Measurements from ENCODE around the gene RGS19. TPM values are rescaled to one million over a fixed set of nuclear protein-coding genes. Genes with fewer than 3 reads are reported as not detected.
"Not testable (repeated sequence)": the region's sequence is repeated elsewhere in the genome, so short reads cannot be mapped to it uniquely, and the experiment has no call there.

Gene RGS19
- total and polyA plus RNA-seq, 3 donors from 2014 or later = 4.4 to 10.4 (median 7.3) TPM

- H3K36me3 ChIP-seq (ENCODE audit: low read depth, missing control alignments) = no peaks in the 10 kb centered on the region
- H3K4me1 ChIP-seq = no peaks in the 10 kb centered on the region
- no peak for DNase-seq
- no peak overlapping the region for H3K4me3 ChIP-seq
- no peak overlapping the region for H3K27ac ChIP-seq
- H3K27me3 ChIP-seq = no peaks in the 10 kb centered on the region
- no peaks in the 10 kb centered on the region for H3K9me3 ChIP-seq
- 76 to 87% methylated on average over 8 of the region's 8 CpGs for whole genome bisulfite sequencing, 2 donors
- no peak for TF ChIP-seq POLR2A (IDR thresholded peaks at IDR 0.05)
- TF ChIP-seq, protein P1, sequence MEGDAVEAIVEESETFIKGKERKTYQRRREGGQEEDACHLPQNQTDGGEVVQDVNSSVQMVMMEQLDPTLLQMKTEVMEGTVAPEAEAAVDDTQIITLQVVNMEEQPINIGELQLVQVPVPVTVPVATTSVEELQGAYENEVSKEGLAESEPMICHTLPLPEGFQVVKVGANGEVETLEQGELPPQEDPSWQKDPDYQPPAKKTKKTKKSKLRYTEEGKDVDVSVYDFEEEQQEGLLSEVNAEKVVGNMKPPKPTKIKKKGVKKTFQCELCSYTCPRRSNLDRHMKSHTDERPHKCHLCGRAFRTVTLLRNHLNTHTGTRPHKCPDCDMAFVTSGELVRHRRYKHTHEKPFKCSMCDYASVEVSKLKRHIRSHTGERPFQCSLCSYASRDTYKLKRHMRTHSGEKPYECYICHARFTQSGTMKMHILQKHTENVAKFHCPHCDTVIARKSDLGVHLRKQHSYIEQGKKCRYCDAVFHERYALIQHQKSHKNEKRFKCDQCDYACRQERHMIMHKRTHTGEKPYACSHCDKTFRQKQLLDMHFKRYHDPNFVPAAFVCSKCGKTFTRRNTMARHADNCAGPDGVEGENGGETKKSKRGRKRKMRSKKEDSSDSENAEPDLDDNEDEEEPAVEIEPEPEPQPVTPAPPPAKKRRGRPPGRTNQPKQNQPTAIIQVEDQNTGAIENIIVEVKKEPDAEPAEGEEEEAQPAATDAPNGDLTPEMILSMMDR (IDR thresholded peaks at IDR 0.05) = no peak
- intact Hi-C loops (cut with DNase I; ENCODE audit: low total_unique reads) = no loop called here
Observed at GRCh38 chr20:64119301-64119680, 40.0 kb upstream of the RGS19 start.

GRCh38 chr20:64117432-64117777, 38.1 kb upstream of the RGS19 start:
- H3K36me3 ChIP-seq (ENCODE audit: low read depth, missing control alignments); DNase-seq; intact Hi-C loops (cut with DNase I; ENCODE audit: low total_unique reads); H3K27me3 ChIP-seq; H3K4me1 ChIP-seq; H3K27ac ChIP-seq; H3K9me3 ChIP-seq; H3K4me3 ChIP-seq: not testable (repeated sequence)
- 80% methylated on average over 6 of the region's 6 CpGs; no CpG with 5 or more reads in 1 of the 2 donors for WGBS, 2 donors

- 87% methylated on average over 15 to 17 of the region's 17 CpGs for WGBS, 2 donors
- no peaks in the 10 kb centered on the region for H3K27me3 ChIP-seq
- no peak overlapping the region for H3K27ac ChIP-seq
- no peaks in the 10 kb centered on the region for H3K4me1 ChIP-seq
- H3K9me3 ChIP-seq = no peaks in the 10 kb centered on the region
- DNase-seq = peak; percentile 12
- H3K4me3 ChIP-seq = no peak overlapping the region
- no peaks in the 10 kb centered on the region for H3K36me3 ChIP-seq (ENCODE audit: low read depth, missing control alignments)
- intact Hi-C loops (cut with DNase I; ENCODE audit: low total_unique reads) = no loop called here
- TF ChIP-seq POLR2A (IDR thresholded peaks at IDR 0.05) = no peak
- TF ChIP-seq, protein P1 (IDR thresholded peaks at IDR 0.05) = no peak
Observed at GRCh38 chr20:64116541-64117431, 37.5 kb upstream of the RGS19 start.

- WGBS, 2 donors = 87 to 89% methylated on average over 17 to 21 of the region's 21 CpGs
- peak; percentile 10 for DNase-seq
- TF ChIP-seq POLR2A (IDR thresholded peaks at IDR 0.05) = no peak
- TF ChIP-seq, protein P1 (IDR thresholded peaks at IDR 0.05) = no peak
- intact Hi-C loops (cut with DNase I; ENCODE audit: low total_unique reads) = no loop called here
- Histone ChIP-seq H3K9me3 (no peaks in the 10 kb centered on the region), H3K27me3 (no peaks in the 10 kb centered on the region), H3K36me3 (ENCODE audit: low read depth, missing control alignments) (no peaks in the 10 kb centered on the region), H3K4me1 (no peaks in the 10 kb centered on the region), H3K27ac (no peak overlapping the region), H3K4me3 (no peak overlapping the region)
Observed at GRCh38 chr20:64116016-64116415, 36.7 kb upstream of the RGS19 start.

GRCh38 chr20:64115171-64115911, 36.0 kb upstream of the RGS19 start:
- no peak overlapping the region for H3K27ac ChIP-seq
- H3K27me3 ChIP-seq = no peaks in the 10 kb centered on the region
- 79 to 81% methylated on average over 6 to 14 of the region's 14 CpGs for WGBS, 2 donors
- no peak overlapping the region for H3K4me3 ChIP-seq
- H3K4me1 ChIP-seq = no peaks in the 10 kb centered on the region
- DNase-seq = no peak
- no peaks in the 10 kb centered on the region for H3K9me3 ChIP-seq
- no peak for TF ChIP-seq POLR2A (IDR thresholded peaks at IDR 0.05)
- TF ChIP-seq, protein P1 (IDR thresholded peaks at IDR 0.05) = no peak
- H3K36me3 ChIP-seq (ENCODE audit: low read depth, missing control alignments) = no peaks in the 10 kb centered on the region
- intact Hi-C loops (cut with DNase I; ENCODE audit: low total_unique reads) = no loop called here
